Endothelial cell of umbilical vein (primary cell): ENCODE data around the gene BOD1L1. TPM values are rescaled to one million over a fixed set of nuclear protein-coding genes. Genes with fewer than 3 reads are reported as not detected.

Experiments used
- BruUV-seq: library from RNA; stranded (reverse); fragments of 400-500 nt; replicated peaks from 2 replicates; lab custom pipeline; 2021; lab: Mats Ljungman, UMichigan
- CTCF ChIA-PET: fragments of 300-600, 350-600 bp; sonication (Branson Sonifier 250); formaldehyde crosslinking; loops from one replicate; lab custom pipeline; 2021; ENCODE audit warnings: antibody characterized with exemption, inconsistent platforms; lab: Charles Lee
- POLR2A ChIA-PET: fragments of 300-600, 350-600 bp; sonication (Branson Sonifier 250); formaldehyde crosslinking; loops from one replicate; lab custom pipeline; 2021; ENCODE audit warnings: antibody characterized with exemption, inconsistent platforms; lab: Charles Lee
- DNase-seq: peaks from one replicate; pipeline ENCODE4 v3.0.0-alpha.2; 2011; ENCODE audit warnings: low read depth, low spot score
- FAIRE-seq: peaks from 2 replicates; lab custom pipeline; 2011; peaks lifted over from hg19 to GRCh38; lab: Jason Lieb, UNC
- H2AFZ ChIP-seq: 2 replicates; pipeline ENCODE4 v1.6.0; 2012; ENCODE audit warnings: low read depth, low read length, control low read depth, inconsistent platforms
- H3K27ac ChIP-seq: 2 replicates; pipeline ENCODE4 v1.5.1; 2011; ENCODE audit warnings: low read depth, mild to moderate bottlenecking, control low read depth, low read length, moderate library complexity; ENCODE audit not compliant: insufficient read depth
- H3K27me3 ChIP-seq, 2 experiments: 2 replicates each; pipeline versions ENCODE4 v1.6.0 to v1.6.1; 2011; ENCODE audit warnings: low read length in 2 of 2, mixed read lengths in 1 of 2; ENCODE audit not compliant: control insufficient read depth in 2 of 2, insufficient read depth in 2 of 2
- H3K36me3 ChIP-seq, 2 experiments: 2 replicates in 1 of 2; 3 replicates in 1 of 2; pipeline ENCODE4 v1.5.1; 2011; ENCODE audit warnings: low read length in 2 of 2, mild to moderate bottlenecking in 1 of 2, moderate library complexity in 1 of 2; ENCODE audit not compliant: control insufficient read depth in 2 of 2, insufficient read depth in 2 of 2; ENCODE audit errors: extremely low read depth in 1 of 2
- H3K4me1 ChIP-seq: 3 replicates; pipeline ENCODE4 v1.5.1; 2011; ENCODE audit warnings: mild to moderate bottlenecking, low read length; ENCODE audit not compliant: control insufficient read depth, insufficient read depth; ENCODE audit errors: extremely low read depth
- H3K4me2 ChIP-seq: 2 replicates; pipeline ENCODE4 v1.6.1; 2011; ENCODE audit warnings: low read length, control low read depth, mixed read lengths; ENCODE audit not compliant: insufficient read depth
- H3K4me3 ChIP-seq, 3 experiments: fragments of 200-600 bp in 1 of 3; sonication (generic), shearing (Covaris generic) in 1 of 3; replicated peaks in 1 of 3; 2 replicates each; pipeline ENCODE4 v1.5.1; 2011 to 2016; ENCODE audit warnings: control low read depth in 3 of 3, low read length in 3 of 3, mild to moderate bottlenecking in 2 of 3, inconsistent platforms in 1 of 3, low read depth in 1 of 3, moderate library complexity in 1 of 3; ENCODE audit not compliant: insufficient read depth in 1 of 3
- H3K79me2 ChIP-seq: 2 replicates; pipeline ENCODE4 v1.6.0; 2012; ENCODE audit warnings: low read length, inconsistent platforms; ENCODE audit not compliant: control insufficient read depth, insufficient read depth
- H3K9ac ChIP-seq: replicated peaks from 2 replicates; pipeline ENCODE3; 2011; ENCODE audit warnings: low read length, control low read depth; ENCODE audit not compliant: insufficient read depth; ENCODE audit errors: extremely low read depth
- H3K9me1 ChIP-seq: replicated peaks from 3 replicates; pipeline ENCODE4 v1.6.0; 2011; ENCODE audit warnings: mild to moderate bottlenecking, low read length; ENCODE audit not compliant: control insufficient read depth, insufficient read depth; ENCODE audit errors: extremely low read depth
- H3K9me3 ChIP-seq: replicated peaks from 2 replicates; pipeline ENCODE4 v1.5.1; 2012; ENCODE audit warnings: low read length, inconsistent platforms; ENCODE audit not compliant: control insufficient read depth, insufficient read depth
- H4K20me1 ChIP-seq: replicated peaks from 2 replicates; pipeline ENCODE3; 2011; ENCODE audit warnings: mild to moderate bottlenecking, low read length; ENCODE audit not compliant: control insufficient read depth, insufficient read depth; ENCODE audit errors: extremely low read depth
- EZH2 ChIP-seq: IDR thresholded peaks from 2 replicates; pipeline ENCODE4 v1.6.1; 2012; ENCODE audit warnings: borderline replicate concordance, low read depth, mild to moderate bottlenecking, moderate library complexity, low read length, inconsistent platforms; ENCODE audit not compliant: severe bottlenecking
- FOS ChIP-seq: IDR thresholded peaks from 2 replicates; pipeline ENCODE4 v1.6.1; 2011; ENCODE audit warnings: mild to moderate bottlenecking, low read length, moderate library complexity, borderline replicate concordance; ENCODE audit not compliant: insufficient read depth
- GATA2 ChIP-seq: IDR thresholded peaks from 2 replicates; pipeline ENCODE4 v1.7.0; 2011; ENCODE audit warnings: low read depth, mild to moderate bottlenecking, moderate library complexity, mixed read lengths, low read length; ENCODE audit not compliant: insufficient read length, insufficient read depth
- JUN ChIP-seq: IDR thresholded peaks from 2 replicates; pipeline ENCODE4 v1.6.1; 2011; ENCODE audit warnings: borderline replicate concordance, low read depth; ENCODE audit not compliant: insufficient read length, insufficient read depth
- MYC ChIP-seq: IDR thresholded peaks from one replicate; pipeline ENCODE4 v1.6.1; 2011; ENCODE audit warnings: mild to moderate bottlenecking, low read depth, low read length
- POLR2A ChIP-seq: IDR thresholded peaks from 2 replicates; pipeline ENCODE4 v1.6.1; 2012; ENCODE audit warnings: low read depth, mild to moderate bottlenecking, control low read depth, low read length
- POLR2AphosphoS5 ChIP-seq: IDR thresholded peaks from 2 replicates; pipeline ENCODE4 v1.6.1; 2012; ENCODE audit warnings: low read depth, mild to moderate bottlenecking, control low read depth, low read length, moderate library complexity; ENCODE audit not compliant: insufficient read depth
- dilution Hi-C: fragments of 300-500 bp; cut with MboI; formaldehyde crosslinking; loops from one replicate; pipeline ENCODE4 v1.15.0; 2019; ENCODE audit warnings: low sequenced_read_pairs; ENCODE audit not compliant: extremely low pct_ligation_motif_present
- intact Hi-C: fragments of 100-400 bp; cut with micrococcal nuclease; formaldehyde crosslinking; loops from one replicate; pipeline ENCODE4 v1.10.0; 2022
- polyA plus RNA-seq, 4 experiments: library from polyadenylated mRNA; depleted of rRNA in 3 of 4; stranded (reverse) in 3 of 4; unstranded in 1 of 4; fragments of >200 nt; gene quantifications; 2 replicates each; pipeline versions ENCODE4 v1.2.1 to v1.2.3, GENCODE V29; 2011 to 2012; ENCODE audit warnings: missing spikeins in 1 of 4
- total RNA-seq: library from RNA; stranded (reverse); gene quantifications from 2 replicates; pipeline ENCODE4 v1.2.3, GENCODE V29; 2021
- TF ChIP-seq, protein P1 (sequence below): IDR thresholded peaks from 2 replicates; pipeline ENCODE4 v1.6.1; 2011; ENCODE audit not compliant: insufficient read depth, insufficient read length
- TF ChIP-seq, protein P2 (sequence below), 2 donors: IDR thresholded peaks; 1 replicate in 1 of 2; 2 replicates in 1 of 2; pipeline ENCODE4 v1.5.1; 2011; ENCODE audit warnings: low read length in 2 of 2, mild to moderate bottlenecking in 2 of 2, moderate library complexity in 2 of 2, control low read depth in 1 of 2, inconsistent platforms in 1 of 2, low read depth in 1 of 2; ENCODE audit not compliant: insufficient read depth in 1 of 2; ENCODE audit errors: extremely low read depth in 1 of 2

BOD1L1 gene
- total and polyA plus RNA-seq, 2 donors (not counting 3 experiments of a cell fraction or from before 2014, with no cell fraction given) = 5.2 to 31.2 TPM

DNA sequence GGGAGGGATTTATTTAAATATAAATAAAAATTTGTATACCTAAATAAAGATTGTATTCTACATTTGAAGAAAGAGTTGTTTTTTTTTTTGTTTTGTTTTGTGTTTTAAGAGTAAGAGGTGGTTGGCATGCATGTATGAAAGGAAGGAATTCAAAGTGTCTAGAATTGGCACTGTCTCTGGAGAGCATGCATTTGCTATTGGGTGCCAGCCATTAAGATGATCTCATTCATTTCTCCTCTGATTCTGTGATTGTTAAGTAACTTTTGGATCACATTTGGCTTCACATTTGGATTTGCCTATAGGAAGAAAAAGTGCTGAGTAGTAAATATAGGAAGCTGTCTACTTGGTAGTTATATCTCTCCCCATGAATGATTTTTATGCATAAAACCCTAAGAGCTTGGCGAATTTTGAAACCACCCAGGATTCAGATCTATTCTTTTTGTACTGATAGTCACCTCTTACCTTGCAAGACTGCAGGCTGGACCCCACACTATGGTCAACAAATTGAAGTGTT is 7.8 kb upstream of the BOD1L1 start:
- CTCF ChIA-PET = no interaction called here
- dilution Hi-C loops = loop anchor here (25.0 kb wide), 1 partner anchor 552 kb away; no protein-coding TSS in a partner anchor

More for the DNA sequence above, 7.8 kb upstream of the BOD1L1 start:
- Histone ChIP-seq H3K4me2 (no peak overlapping the region), H3K9me1 (no peaks in the 10 kb centered on the region), H3K79me2 (no peaks in the 10 kb centered on the region), H3K27me3 (no peaks in the 10 kb centered on the region), H3K9ac (no peak overlapping the region), H3K9me3 (no peaks in the 10 kb centered on the region), H3K27ac (no peak overlapping the region), H2AFZ (no peak overlapping the region), H3K36me3 (no peaks in the 10 kb centered on the region), H4K20me1 (no peaks in the 10 kb centered on the region), H3K4me3 (no peak overlapping the region), H3K4me1 (no peaks in the 10 kb centered on the region)
- no TSS peak for BruUV-seq
- intact Hi-C loops = no loop called here
- FAIRE-seq (no peak), DNase-seq (no peak)
- POLR2A ChIA-PET = no interaction called here
- TF ChIP-seq MYC = no peak
- TF ChIP-seq EZH2 = no peak
- no peak for TF ChIP-seq JUN
- TF ChIP-seq, protein P1, sequence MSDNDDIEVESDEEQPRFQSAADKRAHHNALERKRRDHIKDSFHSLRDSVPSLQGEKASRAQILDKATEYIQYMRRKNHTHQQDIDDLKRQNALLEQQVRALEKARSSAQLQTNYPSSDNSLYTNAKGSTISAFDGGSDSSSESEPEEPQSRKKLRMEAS = no peak
- TF ChIP-seq POLR2A = no peak
- no peak for TF ChIP-seq FOS
- TF ChIP-seq GATA2 = no peak
- TF ChIP-seq POLR2AphosphoS5 = no peak
- TF ChIP-seq, protein P2, sequence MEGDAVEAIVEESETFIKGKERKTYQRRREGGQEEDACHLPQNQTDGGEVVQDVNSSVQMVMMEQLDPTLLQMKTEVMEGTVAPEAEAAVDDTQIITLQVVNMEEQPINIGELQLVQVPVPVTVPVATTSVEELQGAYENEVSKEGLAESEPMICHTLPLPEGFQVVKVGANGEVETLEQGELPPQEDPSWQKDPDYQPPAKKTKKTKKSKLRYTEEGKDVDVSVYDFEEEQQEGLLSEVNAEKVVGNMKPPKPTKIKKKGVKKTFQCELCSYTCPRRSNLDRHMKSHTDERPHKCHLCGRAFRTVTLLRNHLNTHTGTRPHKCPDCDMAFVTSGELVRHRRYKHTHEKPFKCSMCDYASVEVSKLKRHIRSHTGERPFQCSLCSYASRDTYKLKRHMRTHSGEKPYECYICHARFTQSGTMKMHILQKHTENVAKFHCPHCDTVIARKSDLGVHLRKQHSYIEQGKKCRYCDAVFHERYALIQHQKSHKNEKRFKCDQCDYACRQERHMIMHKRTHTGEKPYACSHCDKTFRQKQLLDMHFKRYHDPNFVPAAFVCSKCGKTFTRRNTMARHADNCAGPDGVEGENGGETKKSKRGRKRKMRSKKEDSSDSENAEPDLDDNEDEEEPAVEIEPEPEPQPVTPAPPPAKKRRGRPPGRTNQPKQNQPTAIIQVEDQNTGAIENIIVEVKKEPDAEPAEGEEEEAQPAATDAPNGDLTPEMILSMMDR (IDR thresholded peaks at IDR 0.05; ENCODE audit: extremely low read depth in 1 of 2, insufficient read depth in 1 of 2, low read depth in 1 of 2, low read length in 2 of 2) = no peak
